Tibial artery (tissue), 4 donors: ENCODE measurements around the gene SLC50A1.
A peak's percentile ranks its signal among the peaks of the same experiment; 100 is the strongest.

Experiments used
- DNase-seq, 2 donors: peaks; one replicate each; pipeline ENCODE4 v3.0.0-alpha.2; 2019
- H3K27ac ChIP-seq, 2 donors: fragments of 200-600 bp; sonication (generic) in 1 of 2; 1 replicate in 1 of 2; 2 replicates in 1 of 2; pipeline ENCODE4 v1.5.1; 2018 to 2019; ENCODE audit warnings: mild to moderate bottlenecking in 1 of 2
- H3K27me3 ChIP-seq, 2 donors: fragments of 200-600 bp; sonication (generic) in 1 of 2; one replicate each; pipeline versions ENCODE4 v1.5.1 to v1.6.0; 2016 to 2019
- H3K36me3 ChIP-seq, 3 donors: fragments of 200-600 bp; sonication (generic) in 2 of 3; one replicate each; pipeline ENCODE4 v1.5.1; 2016 to 2019; ENCODE audit warnings: mild to moderate bottlenecking in 2 of 3
- H3K4me1 ChIP-seq, 4 donors: fragments of 200-600 bp; sonication (generic) in 2 of 4; 1 replicate in 3 of 4; 2 replicates in 1 of 4; pipeline ENCODE4 v1.5.1; 2016 to 2019
- H3K4me3 ChIP-seq, 2 donors: fragments of 200-600 bp; sonication (generic) in 1 of 2; 1 replicate in 1 of 2; 2 replicates in 1 of 2; pipeline ENCODE4 v1.5.1; 2018 to 2019; ENCODE audit warnings: mild to moderate bottlenecking in 2 of 2
- H3K9me3 ChIP-seq, 3 donors: fragments of 200-600 bp; sonication (generic) in 1 of 3; one replicate each; pipeline ENCODE4 v1.5.1; 2016 to 2019
- intact Hi-C: fragments of 100-400 bp; cut with DNase I; formaldehyde crosslinking; loops from one replicate; pipeline ENCODE4 v1.15.0; 2023; ENCODE audit warnings: low total_unique reads
- TF ChIP-seq, protein P1 (sequence below), 2 experiments: fragments of 200-600 bp in 1 of 2; fragments of 450-650 bp in 1 of 2; IDR thresholded peaks; one replicate each; pipeline ENCODE4 v1.5.1; 2017 to 2019; ENCODE audit warnings: antibody characterized with exemption in 2 of 2, mild to moderate bottlenecking in 1 of 2, moderate library complexity in 1 of 2

The SLC50A1 gene

DNA sequence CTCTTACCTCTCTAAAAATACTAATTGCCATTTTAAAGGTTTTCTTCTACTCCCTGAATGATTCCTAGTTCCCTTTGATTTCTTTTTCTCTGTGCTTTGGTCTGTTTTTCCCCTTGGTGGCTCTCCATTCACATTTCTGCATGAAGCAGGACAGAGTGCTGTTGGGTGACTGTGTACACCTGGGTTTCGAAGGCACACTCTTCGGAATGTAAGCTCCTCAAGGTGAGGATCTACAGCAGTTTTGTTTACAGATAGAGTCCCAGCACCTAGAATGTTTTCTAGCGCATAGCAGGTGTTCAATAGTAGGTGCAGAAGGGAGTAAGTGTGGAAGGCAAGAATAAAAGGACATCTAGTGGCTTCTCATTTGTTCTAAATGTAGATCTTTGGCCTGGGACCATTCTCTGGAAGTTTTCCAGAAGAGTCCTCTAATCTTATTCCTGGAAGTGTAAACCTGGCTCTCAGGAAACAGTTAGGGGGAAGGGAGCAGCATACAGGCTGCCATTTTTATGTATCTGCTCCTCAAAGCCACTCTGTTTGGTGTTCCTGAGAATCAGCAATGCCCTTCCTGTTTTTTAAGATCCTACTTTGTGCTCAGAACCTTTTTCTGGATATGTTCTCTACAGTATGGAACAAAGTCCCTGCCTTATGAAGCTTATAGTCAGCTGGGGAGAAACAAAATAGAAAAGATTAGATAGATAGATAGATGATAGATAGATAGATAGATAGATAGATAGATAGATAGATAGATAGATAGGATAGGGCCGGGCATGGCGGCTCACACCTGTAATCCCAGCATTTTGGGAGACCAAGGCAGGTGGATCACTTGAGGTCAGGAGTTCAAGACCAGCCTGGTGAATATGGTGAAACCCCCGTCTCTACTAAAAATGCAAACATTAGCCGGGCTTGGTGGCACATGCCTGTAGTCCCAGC lies 30.8 kb upstream of the SLC50A1 start:
- Histone ChIP-seq H3K27ac (no peak overlapping the region), H3K4me3 (no peak overlapping the region), H3K9me3 (no peaks in the 10 kb centered on the region), H3K36me3 (no peaks in the 10 kb centered on the region), H3K27me3 (peaks cover 0 to 7% of the 10 kb centered on the region in 2 donors), H3K4me1 (no peaks in the 10 kb centered on the region)
- TF ChIP-seq, protein P1, sequence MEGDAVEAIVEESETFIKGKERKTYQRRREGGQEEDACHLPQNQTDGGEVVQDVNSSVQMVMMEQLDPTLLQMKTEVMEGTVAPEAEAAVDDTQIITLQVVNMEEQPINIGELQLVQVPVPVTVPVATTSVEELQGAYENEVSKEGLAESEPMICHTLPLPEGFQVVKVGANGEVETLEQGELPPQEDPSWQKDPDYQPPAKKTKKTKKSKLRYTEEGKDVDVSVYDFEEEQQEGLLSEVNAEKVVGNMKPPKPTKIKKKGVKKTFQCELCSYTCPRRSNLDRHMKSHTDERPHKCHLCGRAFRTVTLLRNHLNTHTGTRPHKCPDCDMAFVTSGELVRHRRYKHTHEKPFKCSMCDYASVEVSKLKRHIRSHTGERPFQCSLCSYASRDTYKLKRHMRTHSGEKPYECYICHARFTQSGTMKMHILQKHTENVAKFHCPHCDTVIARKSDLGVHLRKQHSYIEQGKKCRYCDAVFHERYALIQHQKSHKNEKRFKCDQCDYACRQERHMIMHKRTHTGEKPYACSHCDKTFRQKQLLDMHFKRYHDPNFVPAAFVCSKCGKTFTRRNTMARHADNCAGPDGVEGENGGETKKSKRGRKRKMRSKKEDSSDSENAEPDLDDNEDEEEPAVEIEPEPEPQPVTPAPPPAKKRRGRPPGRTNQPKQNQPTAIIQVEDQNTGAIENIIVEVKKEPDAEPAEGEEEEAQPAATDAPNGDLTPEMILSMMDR (IDR thresholded peaks at IDR 0.05) = no peak
- intact Hi-C loops = no loop called here
- DNase-seq = no peak

DNA sequence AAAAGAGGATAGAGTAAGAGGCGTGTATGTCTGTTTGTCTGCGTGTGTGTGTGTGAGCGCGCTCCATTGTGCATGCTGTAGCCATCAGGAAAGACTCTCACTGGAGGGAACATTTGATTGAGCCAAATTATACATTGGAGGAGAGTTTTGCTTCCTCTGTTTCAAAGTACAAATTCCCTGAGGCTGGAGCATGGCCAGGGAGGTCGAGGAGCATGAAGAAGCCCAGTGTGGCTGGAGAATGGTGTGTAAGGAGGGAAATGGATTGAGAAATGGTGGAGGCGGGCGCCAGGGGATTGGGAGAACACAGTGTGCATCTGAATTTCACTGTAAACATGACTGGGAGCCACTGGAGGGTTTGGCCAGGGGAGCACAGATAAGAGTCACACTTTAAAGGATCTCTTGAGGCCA lies 30.0 kb upstream of the SLC50A1 start:
- Histone ChIP-seq H3K4me3 (no peak overlapping the region), H3K4me1 (no peaks in the 10 kb centered on the region), H3K36me3 (no peaks in the 10 kb centered on the region), H3K9me3 (no peaks in the 10 kb centered on the region), H3K27ac (no peak overlapping the region), H3K27me3 (peaks cover 0 to 7% of the 10 kb centered on the region in 2 donors)
- DNase-seq = peak in 1 of 2 donors; percentile 51
- intact Hi-C loops = no loop called here
- TF ChIP-seq, protein P1 (IDR thresholded peaks at IDR 0.05) = no peak

DNA sequence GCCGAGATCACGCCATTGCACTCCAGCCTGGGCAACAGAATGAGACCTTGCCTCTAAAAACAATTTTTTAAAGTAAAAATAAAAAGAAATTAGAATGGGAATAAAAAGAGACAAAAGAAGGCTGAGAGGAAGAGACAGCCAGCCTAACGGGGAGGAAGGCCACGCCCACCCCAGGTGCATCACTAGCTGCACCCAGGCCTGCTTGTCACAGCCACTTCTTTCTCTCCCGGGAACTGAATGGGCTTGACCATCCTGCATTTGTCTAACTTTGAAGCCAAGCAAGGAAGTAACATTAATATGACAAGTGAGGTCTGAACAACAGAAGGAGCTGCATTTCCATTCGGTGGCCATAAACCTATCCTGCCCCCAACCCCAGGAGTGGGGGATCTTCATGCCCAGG lies 28.8 kb upstream of the SLC50A1 start:
- intact Hi-C loops = no loop called here
- H3K4me1 ChIP-seq = no peaks in the 10 kb centered on the region
- H3K27me3 ChIP-seq = peaks cover 0 to 7% of the 10 kb centered on the region in 2 donors
- no peak overlapping the region for H3K4me3 ChIP-seq
- no peak overlapping the region for H3K27ac ChIP-seq
- DNase-seq = no peak
- H3K9me3 ChIP-seq = no peaks in the 10 kb centered on the region
- no peaks in the 10 kb centered on the region for H3K36me3 ChIP-seq
- TF ChIP-seq, protein P1 (IDR thresholded peaks at IDR 0.05) = no peak

DNA sequence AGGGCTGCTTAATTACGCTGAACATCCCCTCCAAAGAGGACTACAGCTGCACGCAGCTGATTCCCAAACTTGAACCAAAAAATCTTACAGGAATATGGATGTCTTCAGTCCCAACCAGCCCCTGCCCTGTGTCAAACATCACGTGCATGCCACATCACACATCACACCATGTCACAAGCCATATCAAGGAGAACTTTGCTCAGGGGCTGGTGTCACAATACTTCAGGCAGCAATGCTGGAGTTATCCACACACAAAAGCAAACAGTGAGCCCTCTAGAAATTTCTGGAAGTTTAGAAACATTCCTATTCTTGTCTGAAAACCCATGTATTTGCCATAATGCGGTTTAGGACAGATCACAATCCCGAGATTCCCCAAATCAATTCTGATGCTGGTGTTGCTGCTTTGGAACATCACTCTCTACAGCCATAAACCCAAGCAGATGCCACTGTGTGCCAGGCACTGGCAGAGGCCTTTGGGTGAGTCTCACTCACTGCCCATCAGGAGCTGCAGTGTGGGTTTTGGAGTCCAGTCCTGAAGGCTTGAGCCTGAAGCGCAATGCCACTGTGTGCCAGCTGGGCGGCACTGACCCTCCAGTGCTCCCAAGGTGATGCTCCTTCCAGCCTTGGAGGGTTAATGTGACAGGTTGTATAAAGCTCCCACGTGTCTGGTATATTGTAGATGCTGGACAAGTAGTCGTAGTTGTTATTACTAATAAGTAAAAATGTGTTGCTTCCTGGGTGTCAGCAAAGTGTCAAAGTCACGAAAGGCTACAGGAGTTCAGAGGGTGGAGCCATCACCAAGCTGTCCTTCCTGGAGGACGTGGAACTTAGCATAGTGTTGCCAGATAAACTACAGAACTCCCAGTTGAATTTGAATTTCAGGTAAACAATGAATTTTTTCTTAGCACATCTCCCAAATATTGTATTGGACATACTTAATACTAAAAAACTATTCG lies 28.1 kb upstream of the SLC50A1 start:
- TF ChIP-seq, protein P1 (IDR thresholded peaks at IDR 0.05) = no peak
- Histone ChIP-seq H3K36me3 (no peaks in the 10 kb centered on the region), H3K27me3 (peaks cover 0 to 10% of the 10 kb centered on the region in 2 donors), H3K9me3 (no peaks in the 10 kb centered on the region), H3K4me3 (no peak overlapping the region), H3K4me1 (no peaks in the 10 kb centered on the region), H3K27ac (no peak overlapping the region)
- intact Hi-C loops = no loop called here
- DNase-seq = no peak

DNA sequence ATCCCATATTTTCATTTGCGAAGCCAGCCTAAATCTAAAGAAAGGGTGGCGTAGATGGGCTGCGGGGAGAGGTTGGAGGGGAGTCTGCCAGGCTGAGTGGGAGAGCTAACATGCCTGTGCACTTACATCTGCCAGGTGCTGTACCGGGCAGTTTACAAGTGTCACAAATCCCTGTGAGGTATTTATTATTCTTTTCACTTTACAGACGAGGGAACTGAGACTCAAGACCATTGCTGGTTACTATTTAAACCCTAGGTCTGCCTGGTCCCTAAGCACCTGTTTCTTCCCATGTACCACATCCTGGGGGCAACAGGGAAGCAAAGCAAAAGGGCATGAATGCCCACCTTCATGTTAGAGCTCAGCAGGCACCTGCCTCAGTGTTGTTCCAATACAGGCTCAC lies 27.4 kb upstream of the SLC50A1 start:
- Histone ChIP-seq H3K4me3 (no peak overlapping the region), H3K36me3 (no peaks in the 10 kb centered on the region), H3K27ac (no peak overlapping the region), H3K9me3 (no peaks in the 10 kb centered on the region), H3K27me3 (peaks cover 0 to 13% of the 10 kb centered on the region in 2 donors), H3K4me1 (no peaks in the 10 kb centered on the region)
- intact Hi-C loops = no loop called here
- DNase-seq = no peak
- TF ChIP-seq, protein P1 (IDR thresholded peaks at IDR 0.05) = no peak
